Panc1 (cell line): ENCODE results near the gene LRRC46.

Experiments used
- CTCF ChIP-seq: fragments of 450-650 bp; IDR thresholded peaks from 2 replicates; pipeline ENCODE4 v1.5.1; 2017; ENCODE audit warnings: mild to moderate bottlenecking
- REST ChIP-seq, 2 experiments: IDR thresholded peaks; 2 replicates each; pipeline ENCODE4 v1.6.1; 2011 to 2012; ENCODE audit warnings: low read depth in 2 of 2, control low read depth in 1 of 2, low read length in 1 of 2, mild to moderate bottlenecking in 1 of 2, moderate library complexity in 1 of 2; ENCODE audit not compliant: insufficient read depth in 1 of 2
- TCF7L2 ChIP-seq: IDR thresholded peaks from 2 replicates; pipeline ENCODE4 v1.6.1; 2011; ENCODE audit warnings: mild to moderate bottlenecking, low read depth, low read length, inconsistent platforms

- TF ChIP-seq CTCF (no peak), REST (IDR thresholded peaks at IDR 0.05; ENCODE audit: insufficient read depth in 1 of 2, low read depth in 2 of 2, low read length in 1 of 2) (no peak), TCF7L2 (no peak)
Observed at GRCh38 chr17:47862621-47863440, 31.4 kb downstream of the LRRC46 start.
